HCT116 (cell line): Measurements from ENCODE around the gene MYDGF. TPM values are rescaled to one million over a fixed set of nuclear protein-coding genes. Genes with fewer than 3 reads are reported as not detected.

Experiments
- ATAC-seq: fragments of 200-7000 bp; cut with Tn5 transposase; 2 replicates; pipeline ENCODE4 v1.9.1; 2020; ENCODE audit warnings: mild to moderate bottlenecking, moderate library complexity
- BruUV-seq: library from RNA; stranded (reverse); fragments of 400-500 nt; replicated peaks from 2 replicates; lab custom pipeline; 2021; lab: Mats Ljungman, UMichigan
- CTCF ChIA-PET: fragments of 300-600 bp; sonication (Branson Sonifier 250); formaldehyde crosslinking; loops from one replicate; lab custom pipeline; 2021; ENCODE audit warnings: antibody characterized with exemption; lab: Charles Lee
- POLR2A ChIA-PET: fragments of 300-600, 350-600 bp; sonication (Branson Sonifier 250); formaldehyde crosslinking; loops from one replicate; lab custom pipeline; 2021; ENCODE audit warnings: antibody characterized with exemption; lab: Charles Lee
- RAD21 ChIA-PET, 2 experiments: fragments of 300-600 bp; sonication (Branson Sonifier 250); formaldehyde crosslinking; loops; one replicate each; lab custom pipeline; 2023; ENCODE audit warnings: low total read pairs in 2 of 2; ENCODE audit not compliant: uncharacterized antibody in 2 of 2, unreplicated experiment in 2 of 2, low non-redundant PET in 1 of 2; lab: Charles Lee
- DNase-seq: peaks from one replicate; pipeline ENCODE4 v3.0.0-alpha.2; 2010; ENCODE audit warnings: low read depth, low spot score
- H2AFZ ChIP-seq: fragments of 200-600 bp; shearing (Covaris generic), sonication (generic); 2 replicates; pipeline ENCODE4 v1.6.1; 2017; ENCODE audit warnings: low read depth, mixed run types, mixed read lengths, antibody characterized with exemption, low read length; ENCODE audit not compliant: poor library complexity, severe bottlenecking
- H3K27ac ChIP-seq: 2 replicates; pipeline ENCODE4 v1.5.1; 2012; ENCODE audit warnings: low read depth, low read length
- H3K27me3 ChIP-seq: fragments of 200-600 bp; sonication (generic); 2 replicates; pipeline ENCODE4 v1.6.1; 2016; ENCODE audit warnings: mixed run types, low read length, mixed read lengths; ENCODE audit not compliant: insufficient read depth
- H3K36me3 ChIP-seq, 2 experiments: fragments of 200-500 bp in 1 of 2; fragments of 200-600 bp in 1 of 2; sonication (Bioruptor generic) in 1 of 2; sonication (generic) in 1 of 2; 2 replicates each; pipeline versions ENCODE4 v1.5.1 to v1.6.1; 2014 to 2016; ENCODE audit warnings: low read length in 2 of 2, inconsistent platforms in 1 of 2, mixed read lengths in 1 of 2, mixed run types in 1 of 2; ENCODE audit not compliant: insufficient read depth in 2 of 2, control insufficient read depth in 1 of 2
- H3K4me1 ChIP-seq, 2 experiments: fragments of 200-600 bp in 1 of 2; sonication (generic) in 1 of 2; 2 replicates each; pipeline versions ENCODE4 v1.5.1 to v1.6.1; 2012 to 2017; ENCODE audit warnings: low read length in 2 of 2, inconsistent platforms in 1 of 2, mild to moderate bottlenecking in 1 of 2, mixed read lengths in 1 of 2, mixed run types in 1 of 2, moderate library complexity in 1 of 2; ENCODE audit not compliant: insufficient read depth in 2 of 2, control insufficient read depth in 1 of 2
- H3K4me2 ChIP-seq: fragments of 200-600 bp; sonication (generic); 2 replicates; pipeline ENCODE4 v1.6.1; 2017; ENCODE audit warnings: mixed run types, low read length, mixed read lengths
- H3K4me3 ChIP-seq, 2 experiments: fragments of 200-600 bp in 1 of 2; sonication (generic) in 1 of 2; replicated peaks in 1 of 2; 2 replicates each; pipeline ENCODE4 v1.5.1; 2011 to 2016; ENCODE audit warnings: low read length in 2 of 2, control low read depth in 1 of 2, low read depth in 1 of 2, mild to moderate bottlenecking in 1 of 2, mixed read lengths in 1 of 2, mixed run types in 1 of 2
- H3K79me2 ChIP-seq: fragments of 200-600 bp; sonication (generic); 2 replicates; pipeline ENCODE4 v1.6.1; 2017; ENCODE audit warnings: mild to moderate bottlenecking, mixed run types, low read length, moderate library complexity, mixed read lengths; ENCODE audit not compliant: insufficient read depth
- H3K9ac ChIP-seq: fragments of 200-600 bp; sonication (generic); 2 replicates; pipeline ENCODE4 v1.6.1; 2016; ENCODE audit warnings: low read length, mixed read lengths
- H3K9me2 ChIP-seq: fragments of 200-600 bp; sonication (generic), shearing (Covaris generic); 2 replicates; pipeline ENCODE4 v1.6.1; 2017; ENCODE audit warnings: mixed run types, mild to moderate bottlenecking, moderate library complexity; ENCODE audit not compliant: insufficient read depth
- H3K9me3 ChIP-seq, 2 experiments: fragments of 200-500 bp in 1 of 2; fragments of 200-600 bp in 1 of 2; sonication (Bioruptor generic) in 1 of 2; sonication (generic) in 1 of 2; 2 replicates each; pipeline ENCODE4 v1.6.1; 2014 to 2017; ENCODE audit warnings: low read length in 2 of 2, mixed read lengths in 2 of 2, inconsistent platforms in 1 of 2, low read depth in 1 of 2, mild to moderate bottlenecking in 1 of 2, mixed run types in 1 of 2, moderate library complexity in 1 of 2; ENCODE audit not compliant: control insufficient read depth in 1 of 2, insufficient read depth in 1 of 2
- H4K20me1 ChIP-seq: fragments of 200-600 bp; sonication (generic), shearing (Covaris generic); 2 replicates; pipeline ENCODE4 v1.6.1; 2017; ENCODE audit warnings: mixed run types, mild to moderate bottlenecking, moderate library complexity; ENCODE audit not compliant: insufficient read depth
- ATF3 ChIP-seq: IDR thresholded peaks from 2 replicates; pipeline ENCODE4 v1.6.1; 2012
- CBX3 ChIP-seq: IDR thresholded peaks from 2 replicates; pipeline ENCODE4 v1.6.1; 2012; ENCODE audit warnings: low read depth
- CEBPB ChIP-seq: IDR thresholded peaks from 2 replicates; pipeline ENCODE4 v1.6.1; 2012; ENCODE audit warnings: low read depth
- ELF1 ChIP-seq: IDR thresholded peaks from 2 replicates; pipeline ENCODE4 v1.6.1; 2012; ENCODE audit warnings: low read depth, borderline replicate concordance
- EZH2 ChIP-seq: fragments of 200-600 bp; sonication (generic); IDR thresholded peaks from 2 replicates; pipeline ENCODE4 v1.6.1; 2017; ENCODE audit warnings: antibody characterized with exemption, mixed run types
- MAX ChIP-seq: IDR thresholded peaks from 2 replicates; pipeline ENCODE4 v1.6.1; 2012
- SIN3A ChIP-seq: IDR thresholded peaks from 2 replicates; pipeline ENCODE4 v1.6.1; 2012; ENCODE audit warnings: low read depth
- TCF7L2 ChIP-seq: IDR thresholded peaks from 2 replicates; pipeline ENCODE4 v1.7.0; 2011; ENCODE audit warnings: borderline replicate concordance, inconsistent platforms; ENCODE audit not compliant: insufficient read depth, insufficient read length; ENCODE audit errors: extremely low read depth
- YY1 ChIP-seq: IDR thresholded peaks from 2 replicates; pipeline ENCODE4 v1.6.1; 2011; ENCODE audit warnings: low read length, low read depth, moderate library complexity, mild to moderate bottlenecking; ENCODE audit not compliant: insufficient replicate concordance; ENCODE audit errors: extremely low read depth
- ZBTB33 ChIP-seq: IDR thresholded peaks from 2 replicates; pipeline ENCODE4 v1.6.1; 2011; ENCODE audit warnings: mild to moderate bottlenecking, low read length, moderate library complexity; ENCODE audit not compliant: insufficient replicate concordance; ENCODE audit errors: extremely low read depth
- ZNF274 ChIP-seq: fragments of 200-500 bp; sonication (Bioruptor generic); IDR thresholded peaks from 2 replicates; pipeline ENCODE4 v1.6.1; 2014; ENCODE audit warnings: mild to moderate bottlenecking, low read depth, low read length, inconsistent platforms
- intact Hi-C: fragments of 100-400 bp; cut with micrococcal nuclease; formaldehyde crosslinking; loops from 2 replicates; pipeline ENCODE4 v1.10.0; 2022
- total RNA-seq: library from RNA; stranded (reverse); gene quantifications from one replicate; pipeline ENCODE4 v1.2.1, GENCODE V29; 2021; ENCODE audit not compliant: unreplicated experiment
- TF ChIP-seq, protein P1 (sequence below), 3 experiments: fragments of 200-600 bp in 1 of 3; sonication (generic) in 1 of 3; IDR thresholded peaks in 2 of 3; conservative IDR thresholded peaks in 1 of 3; 2 replicates each; pipeline ENCODE4 v1.5.1; 2012 to 2017; ENCODE audit warnings: low read depth in 2 of 3, low read length in 2 of 3, antibody characterized with exemption in 1 of 3, borderline replicate concordance in 1 of 3, control low read depth in 1 of 3, mild to moderate bottlenecking in 1 of 3, mixed read lengths in 1 of 3, mixed run types in 1 of 3, moderate library complexity in 1 of 3; ENCODE audit not compliant: insufficient read depth in 1 of 3

Gene MYDGF
- total RNA-seq, 1 experiment from 2014 or later, result 110 TPM

GRCh38 chr19:4650159-4650558 is 20.0 kb downstream of the MYDGF start:
- no TSS peak for BruUV-seq
- DNase-seq, result no peak
- Histone ChIP-seq H3K9me2 (no peaks in the 10 kb centered on the region), H2AFZ (no peak overlapping the region), H3K9me3 (no peaks in the 10 kb centered on the region)
- intact Hi-C loops, result no loop called here
- POLR2A ChIA-PET, result no interaction called here
- TF ChIP-seq YY1 (no peak), SIN3A (no peak), MAX (no peak)
- TF ChIP-seq, all 23 proteins: peak for 0
- H3K4me3 ChIP-seq, result no peak overlapping the region
- RAD21 ChIA-PET, result no interaction called here
- CTCF ChIA-PET, result interaction anchor here (0.9 kb wide), 1 partner anchor 14 kb away, joined by 5 read pairs; no protein-coding TSS in a partner anchor
- no peaks in the 10 kb centered on the region for H3K4me1 ChIP-seq
- no peak overlapping the region for H3K4me2 ChIP-seq
- no peaks in the 10 kb centered on the region for H4K20me1 ChIP-seq
- peaks cover 10% of the 10 kb centered on the region; the same call in 1 of the 2 replicates for H3K79me2 ChIP-seq
- H3K27me3 ChIP-seq, result no peaks in the 10 kb centered on the region
- peaks cover 2 to 10% of the 10 kb centered on the region in 2 experiments; a peak in 2 of 4 replicates for H3K36me3 ChIP-seq
- no peak for ATAC-seq
- H3K27ac ChIP-seq, result no peak overlapping the region
- no peak overlapping the region for H3K9ac ChIP-seq

- H3K79me2 ChIP-seq, result peaks cover 10% of the 10 kb centered on the region; the same call in 1 of the 2 replicates
- DNase-seq (no peak), ATAC-seq (no peak)
- no peak overlapping the region for H3K4me3 ChIP-seq
- H3K27ac ChIP-seq, result no peak overlapping the region; the same call in 1 of the 2 replicates
- BruUV-seq, result no TSS peak
- no peak overlapping the region for H2AFZ ChIP-seq
- POLR2A ChIA-PET, result no interaction called here
- no peaks in the 10 kb centered on the region for H3K27me3 ChIP-seq
- peaks cover 0 to 4% of the 10 kb centered on the region in 2 experiments; a peak in 2 of 4 replicates for H3K4me1 ChIP-seq
- no peaks in the 10 kb centered on the region for H4K20me1 ChIP-seq
- peaks cover 2 to 10% of the 10 kb centered on the region in 2 experiments; a peak in 2 of 4 replicates for H3K36me3 ChIP-seq
- RAD21 ChIA-PET, result no interaction called here
- no peak overlapping the region for H3K4me2 ChIP-seq
- H3K9ac ChIP-seq, result no peak overlapping the region
- CTCF ChIA-PET, result interaction anchor here (1.0 kb wide), 1 partner anchor 127 kb away, joined by 4 read pairs; no protein-coding TSS in a partner anchor
- H3K9me3 ChIP-seq, result no peaks in the 10 kb centered on the region
- no peaks in the 10 kb centered on the region for H3K9me2 ChIP-seq
- intact Hi-C loops, result no loop called here
- TF ChIP-seq ATF3 (no peak), EZH2 (no peak), CEBPB (no peak), TCF7L2 (no peak), ZNF274 (no peak), MAX (no peak), ZBTB33 (no peak), CBX3 (no peak), ELF1 (no peak)
- TF ChIP-seq, protein P1, sequence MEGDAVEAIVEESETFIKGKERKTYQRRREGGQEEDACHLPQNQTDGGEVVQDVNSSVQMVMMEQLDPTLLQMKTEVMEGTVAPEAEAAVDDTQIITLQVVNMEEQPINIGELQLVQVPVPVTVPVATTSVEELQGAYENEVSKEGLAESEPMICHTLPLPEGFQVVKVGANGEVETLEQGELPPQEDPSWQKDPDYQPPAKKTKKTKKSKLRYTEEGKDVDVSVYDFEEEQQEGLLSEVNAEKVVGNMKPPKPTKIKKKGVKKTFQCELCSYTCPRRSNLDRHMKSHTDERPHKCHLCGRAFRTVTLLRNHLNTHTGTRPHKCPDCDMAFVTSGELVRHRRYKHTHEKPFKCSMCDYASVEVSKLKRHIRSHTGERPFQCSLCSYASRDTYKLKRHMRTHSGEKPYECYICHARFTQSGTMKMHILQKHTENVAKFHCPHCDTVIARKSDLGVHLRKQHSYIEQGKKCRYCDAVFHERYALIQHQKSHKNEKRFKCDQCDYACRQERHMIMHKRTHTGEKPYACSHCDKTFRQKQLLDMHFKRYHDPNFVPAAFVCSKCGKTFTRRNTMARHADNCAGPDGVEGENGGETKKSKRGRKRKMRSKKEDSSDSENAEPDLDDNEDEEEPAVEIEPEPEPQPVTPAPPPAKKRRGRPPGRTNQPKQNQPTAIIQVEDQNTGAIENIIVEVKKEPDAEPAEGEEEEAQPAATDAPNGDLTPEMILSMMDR (IDR thresholded peaks at IDR 0.05 in 2 of 3, conservative IDR thresholded peaks at IDR 0.05 in 1 of 3; ENCODE audit: borderline replicate concordance in 1 of 3, insufficient read depth in 1 of 3, low read depth in 2 of 3, low read length in 2 of 3), result no peak
These were observed 20.6 kb downstream of the MYDGF start for GRCh38 chr19:4649392-4650047.
